Calu3 (cell line): ENCODE measurements around the gene GAS2. TPM values are rescaled to one million over a fixed set of nuclear protein-coding genes. Genes with fewer than 3 reads are reported as not detected.

Experiments used
- BruUV-seq: library from RNA; stranded (reverse); fragments of 400-500 nt; replicated peaks from 2 replicates; lab custom pipeline; 2021; lab: Mats Ljungman, UMichigan
- CTCF ChIA-PET: fragments of 300-600 bp; sonication (Branson Sonifier 250); formaldehyde crosslinking; loops from one replicate; lab custom pipeline; 2022; ENCODE audit warnings: antibody characterized with exemption; lab: Charles Lee
- DNase-seq: peaks from one replicate; pipeline ENCODE4 v3.0.0; 2022
- H3K27ac Mint-ChIP-seq: one replicate; pipeline ENCODE4 v1.8.0; 2022; ENCODE audit warnings: mixed read lengths; ENCODE audit not compliant: unreplicated experiment
- H3K27me3 Mint-ChIP-seq: one replicate; pipeline ENCODE4 v1.8.0; 2022; ENCODE audit warnings: mixed read lengths; ENCODE audit not compliant: unreplicated experiment
- H3K36me3 Mint-ChIP-seq: one replicate; pipeline ENCODE4 v1.8.0; 2022; ENCODE audit warnings: mild to moderate bottlenecking, moderate library complexity, mixed read lengths; ENCODE audit not compliant: insufficient read depth, unreplicated experiment
- H3K4me1 Mint-ChIP-seq: one replicate; pipeline ENCODE4 v1.8.0; 2022; ENCODE audit warnings: mild to moderate bottlenecking, low read depth, mixed read lengths; ENCODE audit not compliant: unreplicated experiment
- H3K4me3 Mint-ChIP-seq: one replicate; pipeline ENCODE4 v1.8.0; 2022; ENCODE audit warnings: mild to moderate bottlenecking, low read depth, moderate library complexity, mixed read lengths; ENCODE audit not compliant: unreplicated experiment
- H3K9me3 Mint-ChIP-seq: one replicate; pipeline ENCODE4 v1.8.0; 2022; ENCODE audit warnings: low read depth, mixed read lengths; ENCODE audit not compliant: unreplicated experiment
- CTCF ChIP-seq: fragments of 200-600 bp; IDR thresholded peaks from one replicate; pipeline ENCODE4 v1.8.0; 2022; ENCODE audit warnings: antibody characterized with exemption; ENCODE audit not compliant: unreplicated experiment
- intact Hi-C: fragments of 100-400 bp; cut with micrococcal nuclease; formaldehyde crosslinking; loops from one replicate; pipeline ENCODE4 v1.10.0; 2022; ENCODE audit not compliant: unreplicated experiment
- total RNA-seq: library from RNA; stranded (reverse); gene quantifications from 2 replicates; pipeline ENCODE4 v1.2.3, GENCODE V29; 2022

GAS2 gene
- total RNA-seq, 1 experiment from 2014 or later, result 3.9 TPM

GRCh38 chr11:22795914-22796313, 129.5 kb downstream of the GAS2 start:
- Mint-ChIP-seq H3K4me1 (peaks cover 39% of the 10 kb centered on the region), H3K36me3 (no peaks in the 10 kb centered on the region), H3K27ac (no peak overlapping the region), H3K27me3 (no peaks in the 10 kb centered on the region), H3K9me3 (no peaks in the 10 kb centered on the region), H3K4me3 (no peak overlapping the region)
- no peak for TF ChIP-seq CTCF
- CTCF ChIA-PET, result no interaction called here
- DNase-seq, result no peak
- BruUV-seq, result no TSS peak
- intact Hi-C loops, result no loop called here

- no peak overlapping the region for H3K27ac Mint-ChIP-seq
- H3K9me3 Mint-ChIP-seq, result no peaks in the 10 kb centered on the region
- BruUV-seq, result no TSS peak
- H3K27me3 Mint-ChIP-seq, result no peaks in the 10 kb centered on the region
- CTCF ChIA-PET, result no interaction called here
- no peak overlapping the region for H3K4me3 Mint-ChIP-seq
- TF ChIP-seq CTCF, result no peak
- no peak for DNase-seq
- no peaks in the 10 kb centered on the region for H3K36me3 Mint-ChIP-seq
- peaks cover 27% of the 10 kb centered on the region for H3K4me1 Mint-ChIP-seq
- intact Hi-C loops, result no loop called here
Observed at GRCh38 chr11:22797047-22797446, 130.6 kb downstream of the GAS2 start.

GRCh38 chr11:22798901-22799300, 132.5 kb downstream of the GAS2 start:
- CTCF ChIA-PET, result no interaction called here
- Mint-ChIP-seq H3K4me1 (peaks cover 10% of the 10 kb centered on the region), H3K27ac (no peak overlapping the region), H3K36me3 (no peaks in the 10 kb centered on the region), H3K4me3 (no peak overlapping the region), H3K9me3 (no peaks in the 10 kb centered on the region), H3K27me3 (no peaks in the 10 kb centered on the region)
- no peak for DNase-seq
- BruUV-seq, result no TSS peak
- no peak for TF ChIP-seq CTCF
- intact Hi-C loops, result no loop called here

- Mint-ChIP-seq H3K4me1 (peaks cover 2% of the 10 kb centered on the region), H3K27ac (no peak overlapping the region), H3K27me3 (no peaks in the 10 kb centered on the region), H3K36me3 (no peaks in the 10 kb centered on the region), H3K9me3 (no peaks in the 10 kb centered on the region), H3K4me3 (no peak overlapping the region)
- intact Hi-C loops, result no loop called here
- no TSS peak for BruUV-seq
- CTCF ChIA-PET, result no interaction called here
- DNase-seq, result no peak
- no peak for TF ChIP-seq CTCF
Observed at GRCh38 chr11:22800482-22800881, 134.1 kb downstream of the GAS2 start.
